Measurements from ENCODE around the gene CENPL. TPM values are rescaled to one million over a fixed set of nuclear protein-coding genes. Genes with fewer than 3 reads are reported as not detected.

Gene CENPL
- total and polyA plus RNA-seq, 9 of the 15 experiments (the other 6 are each of a cell fraction or from before 2014, with no cell fraction given) = 33.0 to 52.7 (median 39.7) TPM

DNA sequence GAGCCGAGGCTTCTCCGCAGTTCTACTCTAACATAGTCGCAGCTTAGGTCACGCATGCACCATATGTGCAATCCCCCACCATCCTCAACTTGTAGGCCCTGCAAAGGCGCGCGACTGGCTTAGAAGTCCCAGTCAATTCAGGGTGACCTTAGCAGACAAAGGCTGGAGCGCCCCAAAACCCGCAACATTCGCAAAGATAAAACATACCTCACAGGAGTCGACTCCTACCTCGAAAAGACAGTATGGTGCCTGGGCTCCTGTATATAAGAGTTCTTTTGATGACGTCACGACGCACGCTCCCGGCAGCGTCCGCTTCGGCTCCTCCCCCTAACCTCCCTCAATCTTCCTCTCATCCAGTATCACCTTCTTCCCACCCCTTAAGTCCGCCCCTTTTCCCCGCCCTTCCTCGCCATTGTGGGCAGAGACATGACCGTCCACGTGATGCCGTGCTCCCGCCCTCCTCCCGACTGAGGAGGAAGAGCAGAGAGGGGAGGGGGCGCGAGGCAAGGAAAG is 43.1 kb upstream of the CENPL start, which contains the start of gene GAS5 (continued):
- TF ChIP-seq E4F1 (CRISPR knock-in tag; IDR thresholded peaks at IDR 0.05; ENCODE audit: borderline replicate concordance) (peak; percentile 67; the same call in 1 of the 2 replicates), PHF20 (IDR thresholded peaks at IDR 0.05; ENCODE audit: partially characterized antibody) (peak; percentile 30), ZNF384 (IDR thresholded peaks at IDR 0.05; ENCODE audit: low read depth, low read length) (no peak), ATF1 (CRISPR knock-in tag; IDR thresholded peaks at IDR 0.05) (no peak; the same call in 1 of the 2 replicates), ATF1 (tag; IDR thresholded peaks at IDR 0.05) (peak; percentile 100), ZNF589 (CRISPR knock-in tag; IDR thresholded peaks at IDR 0.05; ENCODE audit: low read depth) (peak; percentile 75), ZBED1 (IDR thresholded peaks at IDR 0.05) (peak; percentile 93), THAP7 (CRISPR knock-in tag; IDR thresholded peaks at IDR 0.05) (peak; percentile 81), NFYB (IDR thresholded peaks at IDR 0.05; ENCODE audit: extremely low read depth, insufficient read length) (no peak), HDAC3 (IDR thresholded peaks at IDR 0.05; ENCODE audit: borderline replicate concordance, partially characterized antibody) (peak; percentile 55)
- TF ChIP-seq, protein P1, sequence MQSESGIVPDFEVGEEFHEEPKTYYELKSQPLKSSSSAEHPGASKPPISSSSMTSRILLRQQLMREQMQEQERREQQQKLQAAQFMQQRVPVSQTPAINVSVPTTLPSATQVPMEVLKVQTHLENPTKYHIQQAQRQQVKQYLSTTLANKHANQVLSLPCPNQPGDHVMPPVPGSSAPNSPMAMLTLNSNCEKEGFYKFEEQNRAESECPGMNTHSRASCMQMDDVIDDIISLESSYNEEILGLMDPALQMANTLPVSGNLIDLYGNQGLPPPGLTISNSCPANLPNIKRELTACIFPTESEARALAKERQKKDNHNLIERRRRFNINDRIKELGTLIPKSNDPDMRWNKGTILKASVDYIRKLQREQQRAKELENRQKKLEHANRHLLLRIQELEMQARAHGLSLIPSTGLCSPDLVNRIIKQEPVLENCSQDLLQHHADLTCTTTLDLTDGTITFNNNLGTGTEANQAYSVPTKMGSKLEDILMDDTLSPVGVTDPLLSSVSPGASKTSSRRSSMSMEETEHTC (IDR thresholded peaks at IDR 0.05) = 0 out of 2 replicates have a peak, but pooled peaks have one; percentile 44
- TF ChIP-seq, protein P2, sequence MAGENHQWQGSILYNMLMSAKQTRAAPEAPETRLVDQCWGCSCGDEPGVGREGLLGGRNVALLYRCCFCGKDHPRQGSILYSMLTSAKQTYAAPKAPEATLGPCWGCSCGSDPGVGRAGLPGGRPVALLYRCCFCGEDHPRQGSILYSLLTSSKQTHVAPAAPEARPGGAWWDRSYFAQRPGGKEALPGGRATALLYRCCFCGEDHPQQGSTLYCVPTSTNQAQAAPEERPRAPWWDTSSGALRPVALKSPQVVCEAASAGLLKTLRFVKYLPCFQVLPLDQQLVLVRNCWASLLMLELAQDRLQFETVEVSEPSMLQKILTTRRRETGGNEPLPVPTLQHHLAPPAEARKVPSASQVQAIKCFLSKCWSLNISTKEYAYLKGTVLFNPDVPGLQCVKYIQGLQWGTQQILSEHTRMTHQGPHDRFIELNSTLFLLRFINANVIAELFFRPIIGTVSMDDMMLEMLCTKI (IDR thresholded peaks at IDR 0.05; ENCODE audit: partially characterized antibody) = no peak
- TF ChIP-seq, protein P3, sequence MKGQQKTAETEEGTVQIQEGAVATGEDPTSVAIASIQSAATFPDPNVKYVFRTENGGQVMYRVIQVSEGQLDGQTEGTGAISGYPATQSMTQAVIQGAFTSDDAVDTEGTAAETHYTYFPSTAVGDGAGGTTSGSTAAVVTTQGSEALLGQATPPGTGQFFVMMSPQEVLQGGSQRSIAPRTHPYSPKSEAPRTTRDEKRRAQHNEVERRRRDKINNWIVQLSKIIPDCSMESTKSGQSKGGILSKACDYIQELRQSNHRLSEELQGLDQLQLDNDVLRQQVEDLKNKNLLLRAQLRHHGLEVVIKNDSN (CRISPR knock-in tag; IDR thresholded peaks at IDR 0.05) = peak; percentile 97
